Midbrain (tissue), 1 donor: ENCODE measurements around the gene GSTCD.
A peak's percentile ranks its signal among the peaks of the same experiment; 100 is the strongest.
"Not testable (repeated sequence)": the region's sequence is repeated elsewhere in the genome, so short reads cannot be mapped to it uniquely, and the experiment has no call there.

Experiments
- DNase-seq: peaks from one replicate; lab custom pipeline; 2025; lab: John Stamatoyannopoulos, UW

Gene GSTCD, protein sequence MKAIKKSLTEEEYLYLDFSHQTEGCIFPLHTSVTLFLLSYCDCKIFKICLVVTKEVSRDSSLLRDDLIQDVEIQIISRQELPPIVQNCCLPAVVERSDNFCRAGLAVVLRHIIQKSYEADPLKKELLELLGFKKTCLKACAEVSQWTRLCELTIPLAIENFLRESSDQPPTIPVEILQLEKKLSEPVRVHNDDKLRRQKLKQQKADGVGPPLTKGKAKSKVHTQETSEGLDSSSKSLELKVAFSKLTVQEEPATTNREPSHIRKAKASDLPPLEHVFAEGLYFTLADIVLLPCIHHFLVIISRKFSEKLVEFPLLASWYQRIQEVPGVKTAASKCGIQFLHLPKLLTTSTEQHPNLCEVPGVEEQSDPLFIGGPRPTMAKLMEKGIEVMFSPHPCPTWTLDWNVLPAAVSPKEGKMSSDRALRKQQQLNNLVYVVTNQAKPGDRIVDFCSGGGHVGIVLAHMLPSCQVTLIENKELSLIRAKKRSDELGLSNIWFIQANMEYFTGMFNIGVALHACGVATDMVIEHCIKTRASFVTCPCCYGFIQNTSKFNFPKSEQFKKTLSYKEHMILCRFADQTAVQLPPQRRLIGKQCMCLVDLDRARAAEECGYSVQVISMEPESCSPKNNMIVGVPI

DNA sequence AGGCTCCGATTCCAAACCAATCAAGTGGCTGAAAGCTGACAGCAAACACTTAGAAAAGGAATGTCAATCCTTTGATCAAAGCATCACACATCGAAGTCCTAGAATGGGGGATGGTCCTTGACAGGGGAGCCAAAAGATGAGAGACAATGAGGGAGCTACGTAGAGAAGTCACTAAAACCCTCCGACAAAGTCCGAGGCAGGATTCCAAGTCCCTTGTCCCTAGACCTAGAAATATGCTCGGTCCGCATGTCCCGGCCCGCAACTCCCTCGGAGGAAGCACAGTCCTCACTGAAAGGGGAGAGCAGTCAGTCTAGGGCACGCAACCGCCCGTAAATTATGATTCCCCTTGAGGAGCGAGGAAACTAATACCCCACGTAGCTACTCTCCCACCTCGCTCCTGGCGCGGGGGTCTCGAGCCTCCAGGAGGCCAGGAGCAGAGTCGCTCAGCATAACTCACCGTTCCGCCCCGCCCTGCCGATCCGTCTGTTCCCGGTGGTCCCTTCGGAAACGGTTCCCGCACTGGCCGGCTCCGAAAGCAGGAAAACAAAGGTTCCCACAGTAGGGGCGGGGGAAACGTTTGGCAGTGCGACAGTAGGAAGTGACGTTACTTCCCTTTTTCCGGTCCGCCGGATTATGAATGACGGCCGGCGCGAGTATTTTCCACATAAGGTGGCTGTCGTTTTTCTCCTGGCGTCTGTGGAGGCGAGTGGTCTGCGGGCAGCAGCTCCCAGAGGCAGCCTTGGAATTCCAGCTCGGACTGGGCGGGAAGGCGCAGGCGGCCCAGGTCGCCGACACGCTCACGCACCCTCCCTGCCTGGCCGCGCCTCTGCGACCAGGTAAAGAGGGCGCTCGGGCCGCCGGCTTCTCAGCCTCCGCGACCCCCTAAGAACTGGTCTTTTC lies at the start of gene GSTCD, which contains the start of gene INTS12:
GSTCD (plus strand) TSS at position 604 of the 900 bp plus-strand sequence. CDS start 8,830 bp downstream, outside the sequence.
INTS12 (minus strand) TSS at position 509 of the 900 bp plus-strand sequence. CDS start 8,684 bp downstream, outside the sequence.
- peak; percentile 95 for DNase-seq

DNA sequence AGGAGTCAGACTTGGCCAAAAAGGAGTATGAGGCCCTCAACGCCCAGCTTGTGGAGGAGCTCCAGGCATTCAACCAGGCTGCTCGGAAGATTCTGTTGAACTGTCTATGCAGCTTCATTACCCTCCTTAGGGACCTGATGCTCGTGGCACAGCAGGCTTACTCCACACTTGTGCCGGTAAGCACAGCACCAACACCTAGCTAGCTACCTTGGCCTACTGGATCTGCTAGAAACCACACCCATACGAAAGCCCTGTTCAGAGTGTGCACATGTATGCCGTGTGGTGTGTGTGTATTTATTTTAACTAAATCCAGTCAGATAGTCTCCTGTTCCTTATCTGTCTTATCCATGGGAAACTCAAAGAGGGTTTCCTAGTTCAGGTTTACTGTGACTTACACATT lies 49.4 kb upstream of the GSTCD start:
- no peak for DNase-seq

DNA sequence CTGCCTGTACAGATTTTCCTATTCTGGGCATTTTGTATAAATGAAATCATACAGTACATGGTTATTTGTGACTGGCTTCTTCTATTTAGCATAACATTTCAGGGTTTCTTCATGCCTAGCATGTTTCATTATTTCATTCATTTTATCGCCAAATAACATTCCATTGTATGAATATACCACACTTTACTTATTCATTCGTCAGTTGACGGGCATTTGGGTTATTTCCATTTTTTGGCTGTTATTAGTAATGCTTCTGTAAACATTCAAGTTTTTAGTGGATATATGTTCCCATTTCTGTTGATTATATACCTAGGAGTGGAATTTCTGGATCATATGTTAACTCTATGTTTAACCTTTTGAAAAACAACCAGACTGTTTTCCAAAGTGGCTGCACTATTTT lies 47.6 kb upstream of the GSTCD start:
- DNase-seq: no peak

DNA sequence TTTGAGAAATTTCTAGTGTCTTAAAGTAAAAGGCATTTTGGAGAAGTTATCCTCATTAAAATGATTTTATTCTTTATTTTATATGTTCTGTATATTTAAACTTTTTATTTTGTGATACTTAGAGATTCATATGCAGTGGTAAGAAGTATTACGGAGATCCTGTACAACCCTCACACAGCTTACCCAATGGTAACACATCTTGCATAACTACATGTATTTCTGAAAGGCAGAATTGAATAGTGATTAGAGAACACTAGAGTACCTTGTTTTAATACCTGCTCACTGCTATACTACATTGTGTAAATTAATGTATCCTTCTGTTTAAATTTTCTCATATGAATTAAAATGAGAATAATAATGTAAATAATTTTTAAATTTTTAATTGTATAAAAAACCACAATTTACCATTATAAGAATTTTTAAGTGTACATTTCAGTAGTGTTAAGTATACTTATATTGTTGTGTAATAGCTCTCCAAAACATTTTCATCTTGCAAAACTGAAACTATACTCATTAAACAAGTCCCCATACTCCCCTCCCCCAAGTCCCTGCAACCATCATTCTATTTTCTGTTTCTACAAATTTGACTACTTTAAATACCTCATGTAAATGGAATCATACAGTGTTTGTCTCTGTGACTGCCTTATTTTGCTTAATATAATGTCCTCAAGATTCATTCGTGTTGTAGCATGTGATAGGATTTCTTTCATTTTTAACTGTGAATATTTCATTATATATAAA lies 45.5 kb upstream of the GSTCD start:
- DNase-seq: no peak

DNA sequence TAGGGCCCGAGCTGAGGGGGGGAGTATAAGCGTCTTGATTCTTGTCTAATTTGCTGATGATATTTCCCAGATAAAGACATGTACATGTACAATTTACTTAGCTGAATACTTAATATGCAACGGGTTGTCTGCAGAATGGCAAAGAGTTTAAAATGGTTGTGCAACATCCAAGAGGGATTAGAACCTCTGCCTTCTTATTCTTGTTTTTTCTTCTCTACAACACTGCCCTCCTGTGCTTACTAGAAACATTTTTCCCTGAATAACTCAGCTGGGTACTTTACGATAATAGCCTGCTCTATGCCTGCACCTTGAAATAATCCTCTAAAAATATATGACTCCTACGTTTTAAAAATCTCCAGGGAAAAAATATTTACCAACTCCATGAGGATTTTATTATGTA lies 41.9 kb upstream of the GSTCD start:
- DNase-seq: no peak

DNA sequence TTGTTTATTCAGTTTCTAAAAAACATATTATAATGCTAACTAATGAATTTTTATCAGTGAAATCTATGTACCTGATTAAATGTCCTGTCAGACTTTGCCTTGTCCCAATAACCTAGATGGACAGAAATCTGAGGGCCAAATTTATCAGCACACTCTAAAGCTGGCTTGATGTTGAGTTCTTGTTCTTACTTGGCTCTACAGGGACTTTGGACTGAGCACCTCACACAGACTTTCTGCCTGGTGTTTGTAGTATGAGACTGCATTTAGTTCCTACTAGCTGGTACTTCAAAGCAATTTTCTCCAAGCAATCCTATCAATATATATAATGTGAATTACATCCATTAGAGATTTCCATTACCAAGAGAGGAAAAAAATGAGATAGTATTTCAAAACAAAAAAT lies 37.9 kb upstream of the GSTCD start:
- no peak for DNase-seq

DNA sequence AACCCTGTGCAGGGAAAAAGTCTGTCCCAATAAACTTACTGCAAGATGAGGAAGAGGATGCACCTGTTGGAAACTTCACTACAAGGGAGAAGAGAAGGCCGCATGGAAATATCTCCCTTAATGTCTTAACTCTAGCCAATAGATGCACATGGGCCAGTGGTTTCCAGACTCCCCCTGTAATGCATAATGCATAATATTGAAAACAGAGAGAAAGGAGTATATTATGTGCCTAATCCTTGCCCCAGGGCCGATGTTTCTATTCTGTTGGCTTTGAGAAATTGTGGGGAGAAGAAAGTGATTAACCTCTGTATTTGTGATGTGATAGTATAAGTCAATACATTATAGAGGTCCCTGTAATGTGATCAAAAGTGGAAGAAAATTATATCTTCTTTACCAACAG lies 37.3 kb upstream of the GSTCD start:
- no peak for DNase-seq

DNA sequence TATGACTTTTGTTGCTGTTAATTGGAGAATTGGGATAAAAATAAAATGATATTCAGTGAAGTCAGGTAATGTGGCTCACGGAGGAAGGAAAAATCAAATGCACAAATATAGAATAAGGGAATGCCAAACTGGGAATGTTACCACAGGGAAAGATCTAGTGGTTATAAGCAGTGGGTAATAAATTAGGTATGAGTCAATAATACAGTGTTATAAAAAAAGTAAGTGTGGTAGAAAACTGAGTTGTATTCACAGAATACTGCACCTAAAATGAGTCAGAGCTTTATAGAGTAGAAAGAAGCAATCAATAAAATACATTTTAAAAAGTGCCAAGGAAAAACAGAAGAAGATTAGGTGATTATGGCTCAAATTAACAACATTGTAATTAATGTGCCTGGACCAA lies 34.6 kb upstream of the GSTCD start:
- DNase-seq: no peak

DNA sequence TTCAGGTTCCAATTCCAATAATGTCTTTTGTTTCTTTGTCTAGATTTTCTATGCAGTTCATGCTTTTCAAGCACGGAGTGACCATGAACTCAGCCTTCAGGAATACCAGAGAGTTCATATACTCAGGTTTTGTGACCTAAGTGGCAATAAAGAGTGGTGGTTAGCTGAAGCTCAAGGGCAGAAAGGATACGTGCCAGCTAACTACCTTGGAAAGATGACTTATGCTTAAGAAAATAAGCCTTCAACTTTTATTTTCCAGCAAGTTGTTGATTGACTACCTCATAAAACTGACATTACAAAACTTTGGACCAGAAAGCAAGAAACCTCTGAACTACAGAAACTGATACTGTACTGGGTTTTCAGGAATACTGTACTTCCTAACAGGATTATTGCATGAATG lies 30.9 kb upstream of the GSTCD start:
- DNase-seq: no peak

DNA sequence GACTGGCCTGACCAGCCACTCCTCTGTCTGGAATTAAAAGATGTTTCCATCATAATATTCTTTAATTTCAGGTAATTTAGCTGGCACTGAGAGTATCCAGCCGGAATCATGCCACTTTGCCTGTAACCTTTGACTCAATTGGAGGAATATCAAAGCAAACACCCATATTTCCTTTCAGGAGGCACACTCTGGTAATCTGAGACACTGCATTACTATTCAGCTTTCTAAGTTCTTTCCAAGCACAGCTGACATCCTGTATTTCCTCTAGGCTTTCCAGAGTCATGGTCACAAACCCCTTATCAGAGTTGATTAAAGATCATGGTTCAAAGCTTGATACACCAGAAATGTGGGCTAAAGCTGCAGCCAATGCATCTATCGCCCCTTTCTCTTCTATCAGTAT lies 29.4 kb upstream of the GSTCD start:
- DNase-seq: no peak

DNA sequence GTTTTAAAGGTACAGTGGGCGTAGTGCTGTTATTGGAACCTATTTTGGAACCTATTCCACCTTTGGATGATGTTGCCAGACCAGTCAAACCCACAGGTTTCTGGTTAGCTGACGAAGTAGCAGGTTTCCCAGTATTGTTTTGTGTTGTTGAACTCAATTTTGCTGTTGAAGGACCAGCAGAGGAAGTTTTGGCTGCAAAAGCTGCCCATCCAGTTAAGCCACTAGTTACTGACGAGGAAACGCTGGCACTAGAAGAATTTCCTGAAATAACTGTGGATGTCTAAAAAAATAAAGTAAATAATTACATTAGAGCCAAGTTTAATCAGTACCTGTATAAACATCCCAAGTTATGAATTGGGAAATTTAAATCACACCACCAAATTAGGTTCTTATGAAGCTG lies 25.5 kb upstream of the GSTCD start:
- no peak for DNase-seq

DNA sequence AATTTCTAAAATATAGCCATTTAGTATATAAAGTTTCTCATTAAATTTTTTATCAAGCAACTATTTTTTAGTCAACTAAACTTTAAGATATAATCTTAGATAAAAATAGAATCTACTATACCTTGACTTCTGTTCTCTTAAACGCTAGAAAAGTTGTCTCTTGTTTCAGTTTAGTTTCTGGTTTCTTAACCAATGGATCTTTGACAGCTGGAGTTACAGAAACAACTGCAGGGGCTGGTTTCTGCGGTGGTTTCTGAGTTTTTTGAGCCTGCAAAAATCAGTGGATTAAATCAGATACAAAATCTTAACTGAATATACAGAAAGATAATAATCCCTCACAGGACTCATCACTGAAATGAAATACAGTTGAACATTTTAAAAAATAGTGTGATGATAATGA lies 22.0 kb upstream of the GSTCD start:
- DNase-seq: no peak

DNA sequence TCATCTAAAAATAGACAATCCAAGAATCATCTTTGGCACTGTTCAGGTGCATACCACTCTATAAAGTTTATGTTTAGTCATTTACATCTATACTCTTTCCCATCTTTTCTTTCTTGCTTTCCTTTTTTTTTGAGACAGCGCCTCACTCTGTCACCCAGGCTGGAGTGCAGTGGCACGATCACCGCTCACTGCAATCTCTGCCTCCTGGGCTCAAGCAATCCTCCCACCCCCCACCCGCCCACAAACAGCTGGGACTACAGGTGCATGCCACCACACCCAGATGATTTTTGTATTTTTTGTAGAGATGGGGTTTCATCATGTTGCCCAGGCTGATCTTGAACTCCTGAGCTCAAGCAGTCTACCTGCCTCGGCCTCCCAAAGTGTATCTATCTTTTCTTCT lies 13.8 kb upstream of the GSTCD start:
- DNase-seq: not testable (repeated sequence)

DNA sequence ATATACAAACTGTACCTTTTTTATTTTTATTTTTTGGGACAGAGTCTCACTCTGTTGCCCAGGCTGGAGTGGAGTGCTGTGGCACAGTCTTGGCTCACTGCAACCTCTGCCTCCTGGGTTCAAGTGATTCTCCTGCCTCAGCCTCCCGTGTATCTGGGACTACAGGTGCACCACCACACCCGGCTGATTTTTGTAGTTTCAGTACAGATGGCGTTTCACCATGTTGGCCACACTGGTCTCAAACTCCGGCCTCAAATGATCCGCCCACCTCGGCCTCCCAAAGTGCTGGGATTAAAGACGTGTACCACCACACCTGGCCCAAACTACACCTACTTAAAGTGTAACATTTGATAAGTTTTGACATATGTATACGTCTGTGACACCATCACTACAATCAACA lies 12.8 kb upstream of the GSTCD start:
- DNase-seq: not testable (repeated sequence)

DNA sequence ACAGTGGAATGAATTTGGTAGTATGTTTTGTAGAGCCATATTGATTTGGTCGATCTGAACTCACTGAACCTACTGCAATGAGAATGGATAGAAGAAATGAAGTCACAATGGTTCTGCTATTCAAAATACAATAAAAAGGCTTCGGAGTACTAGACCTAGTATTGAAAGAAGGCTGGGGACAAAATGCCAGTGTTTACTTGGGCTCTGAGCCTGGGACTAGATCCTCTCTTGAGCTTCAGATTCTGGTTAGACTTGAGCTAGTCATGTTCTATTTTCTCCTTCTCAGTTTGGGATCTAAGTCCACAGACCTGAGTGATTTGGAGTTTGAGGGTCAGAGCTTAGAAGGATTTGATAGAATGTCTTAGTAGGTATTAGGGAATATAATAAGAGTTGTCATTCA lies 10.0 kb upstream of the GSTCD start:
- no peak for DNase-seq

DNA sequence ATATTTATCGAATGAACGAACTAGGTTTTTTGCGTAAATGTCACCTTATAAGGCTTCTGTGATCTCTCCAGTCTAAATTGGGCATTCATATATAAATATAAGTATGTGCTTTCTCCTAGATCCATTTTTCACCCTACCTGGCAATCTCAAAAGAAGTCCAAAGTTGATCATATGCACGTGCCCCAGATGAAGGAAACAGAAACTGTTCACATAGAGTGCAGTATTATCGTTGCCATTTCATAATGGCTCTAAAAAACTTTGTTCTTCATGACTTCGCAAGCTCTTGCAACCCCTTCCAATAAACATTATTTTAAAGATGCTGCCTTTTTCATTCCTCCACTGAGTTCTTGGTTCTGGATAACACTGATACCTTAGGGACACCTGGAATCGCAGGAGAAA lies 803 bp upstream of the GSTCD start:
- no peak for DNase-seq

DNA sequence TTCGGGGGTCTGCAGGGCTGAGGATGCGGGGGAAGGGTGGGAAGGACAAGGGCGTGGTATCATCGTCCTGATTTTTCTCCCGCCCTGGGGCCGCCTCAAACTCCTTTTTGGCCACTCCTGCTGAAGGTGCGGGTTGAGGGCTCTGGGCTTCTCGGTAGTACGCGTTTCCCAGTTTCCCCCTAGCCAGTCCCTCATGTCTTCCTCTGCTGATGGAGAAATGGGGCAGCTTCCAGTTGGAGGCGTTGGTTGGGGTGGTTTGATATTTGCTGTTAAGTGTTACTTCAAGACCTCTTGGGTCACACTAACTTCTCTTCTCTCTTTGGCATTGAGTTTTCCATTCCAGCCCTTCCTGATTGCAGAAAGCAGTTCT lies 482 bp downstream of the GSTCD start:
- no peak for DNase-seq

DNA sequence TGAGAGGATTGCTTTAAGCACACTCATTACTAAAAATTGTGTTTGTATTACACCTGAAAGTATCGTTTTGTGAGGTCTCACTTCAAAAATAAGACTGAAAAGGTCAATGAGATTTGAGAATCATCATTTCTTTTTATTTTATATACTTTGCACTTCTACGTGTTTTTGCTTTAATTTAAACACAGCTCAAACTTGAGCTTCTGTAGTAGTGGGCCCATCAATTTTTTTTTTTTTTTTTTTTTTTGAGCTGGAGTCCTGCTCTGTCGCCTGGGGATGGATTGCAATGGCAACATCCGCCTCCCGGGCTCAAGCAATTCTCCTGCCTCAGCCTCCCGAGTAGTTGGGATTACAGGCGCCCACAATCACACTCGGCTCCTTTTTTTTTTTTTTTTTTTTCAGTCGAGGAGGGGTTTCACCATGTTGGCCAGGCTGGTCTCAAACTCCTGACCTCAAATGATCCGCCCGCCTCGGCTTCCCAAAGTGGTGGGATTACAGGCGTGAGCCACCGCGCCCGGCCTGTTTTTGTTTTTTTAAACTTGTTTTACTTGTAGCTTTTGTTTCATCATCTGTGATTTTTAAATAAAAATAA lies 1.5 kb downstream of the GSTCD start:
- DNase-seq: no peak

DNA sequence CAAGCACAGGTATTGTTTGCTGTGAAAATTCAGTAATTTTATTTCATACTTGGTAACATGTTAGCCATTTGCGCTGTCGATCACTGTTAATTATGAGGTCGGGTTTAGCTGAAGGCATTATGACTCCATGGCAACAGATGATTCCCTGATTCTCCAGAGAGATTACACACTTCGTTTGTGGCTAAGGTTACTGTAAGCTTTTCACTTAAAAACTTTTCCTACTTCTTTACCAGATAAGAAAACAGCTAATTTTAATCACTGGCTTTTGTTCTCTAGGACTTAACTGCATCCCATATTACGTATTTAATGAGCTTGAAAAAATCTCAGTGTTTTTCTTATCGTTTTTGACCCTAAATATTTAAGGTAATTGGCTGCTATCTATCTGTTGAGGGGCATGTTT lies 2.1 kb downstream of the GSTCD start:
- DNase-seq: no peak

DNA sequence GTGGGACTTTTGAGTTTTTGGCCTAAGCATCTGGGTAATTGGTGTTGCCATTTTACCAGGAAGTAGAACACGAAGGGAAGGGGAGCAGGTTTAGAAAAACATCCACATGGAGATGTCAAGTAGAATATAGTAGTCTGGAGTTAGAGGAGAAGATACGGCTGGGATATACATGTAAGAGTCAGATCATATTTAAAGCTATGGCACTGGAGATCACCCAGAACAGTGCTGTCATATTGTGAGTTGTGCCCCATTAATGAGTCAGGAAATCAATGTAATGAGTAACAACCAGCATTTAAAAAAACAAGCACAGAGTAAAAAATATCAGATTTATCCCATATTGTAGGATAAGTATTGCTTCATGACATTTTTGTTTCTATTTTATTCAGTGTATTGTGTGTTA lies 4.2 kb downstream of the GSTCD start:
- DNase-seq: no peak

DNA sequence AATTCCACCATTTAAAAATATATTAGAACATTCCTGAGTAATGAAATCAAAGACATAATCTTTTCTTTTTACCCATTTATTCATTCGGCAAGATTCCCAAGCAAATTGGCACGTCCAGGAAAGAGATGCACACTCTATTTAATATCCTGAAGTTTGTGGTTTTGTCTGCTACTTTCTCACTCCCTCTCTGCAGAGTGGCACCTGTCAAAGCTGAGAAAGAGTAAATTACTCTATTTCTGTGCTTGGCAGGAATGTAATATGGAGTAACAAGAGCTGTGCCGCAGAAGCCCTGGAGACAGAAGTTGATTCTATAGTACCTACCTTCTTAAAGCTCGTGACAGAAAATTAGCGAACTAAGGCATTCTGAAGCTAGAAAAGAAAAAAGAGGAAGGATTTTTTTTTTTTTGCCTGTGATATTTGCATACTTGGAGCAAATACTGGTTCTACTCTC lies 5.5 kb downstream of the GSTCD start:
- DNase-seq: no peak
